ENCODE results near the gene GNA15.
A peak's percentile ranks its signal among the peaks of the same experiment; 100 is the strongest.

GNA15 gene

GRCh38 chr19:3121396-3121795 lies 14.4 kb upstream of the GNA15 start:
- DNase-seq (ENCODE audit: low read depth), result no peak

- no peak for DNase-seq (ENCODE audit: low read depth)
Measured at GRCh38 chr19:3121821-3122511, 13.9 kb upstream of the GNA15 start.

GRCh38 chr19:3122512-3122870 lies 13.3 kb upstream of the GNA15 start:
- DNase-seq (ENCODE audit: low read depth), result no peak

- DNase-seq (ENCODE audit: low read depth), result no peak
Measured at GRCh38 chr19:3123088-3123721, 12.6 kb upstream of the GNA15 start.

- DNase-seq (ENCODE audit: low read depth), result no peak
Measured at GRCh38 chr19:3123956-3124355, 11.9 kb upstream of the GNA15 start.

GRCh38 chr19:3124630-3125029 lies 11.2 kb upstream of the GNA15 start:
- no peak for DNase-seq (ENCODE audit: low read depth)

GRCh38 chr19:3125900-3126524 lies 9.8 kb upstream of the GNA15 start:
- peak; percentile 58 for DNase-seq (ENCODE audit: low read depth)

GRCh38 chr19:3129112-3129511 lies 6.7 kb upstream of the GNA15 start:
- DNase-seq (ENCODE audit: low read depth), result no peak

GRCh38 chr19:3131168-3131567 lies 4.7 kb upstream of the GNA15 start:
- DNase-seq (ENCODE audit: low read depth), result no peak

GRCh38 chr19:3132971-3133792 lies 2.7 kb upstream of the GNA15 start:
- DNase-seq (ENCODE audit: low read depth), result no peak

GRCh38 chr19:3133793-3134116 lies 2.1 kb upstream of the GNA15 start:
- DNase-seq (ENCODE audit: low read depth), result no peak

GRCh38 chr19:3136684-3137055 lies 837 bp downstream of the GNA15 start:
- no peak for DNase-seq (ENCODE audit: low read depth)

- DNase-seq (ENCODE audit: low read depth), result no peak
Measured at GRCh38 chr19:3137119-3137518, 1.3 kb downstream of the GNA15 start.

GRCh38 chr19:3138268-3138667 lies 2.4 kb downstream of the GNA15 start:
- no peak for DNase-seq (ENCODE audit: low read depth)

- no peak for DNase-seq (ENCODE audit: low read depth)
Measured at GRCh38 chr19:3140667-3141038, 4.8 kb downstream of the GNA15 start.

GRCh38 chr19:3142292-3142670 lies 6.4 kb downstream of the GNA15 start:
- no peak for DNase-seq (ENCODE audit: low read depth)

- no peak for DNase-seq (ENCODE audit: low read depth)
Measured at GRCh38 chr19:3142781-3143337, 7.0 kb downstream of the GNA15 start.

GRCh38 chr19:3145909-3146676 lies 10.3 kb downstream of the GNA15 start:
- no peak for DNase-seq (ENCODE audit: low read depth)

- DNase-seq (ENCODE audit: low read depth), result peak; percentile 60
Measured at GRCh38 chr19:3146677-3147100, 10.9 kb downstream of the GNA15 start.

- DNase-seq (ENCODE audit: low read depth), result no peak
Measured at GRCh38 chr19:3148503-3148902, 12.7 kb downstream of the GNA15 start.

- DNase-seq (ENCODE audit: low read depth), result no peak
Measured at GRCh38 chr19:3149089-3149488, 13.3 kb downstream of the GNA15 start.
